ENCODE results near the gene CNPY3.
"Not testable (repeated sequence)": the region's sequence is repeated elsewhere in the genome, so short reads cannot be mapped to it uniquely, and the experiment has no call there.

CNPY3 gene

DNA sequence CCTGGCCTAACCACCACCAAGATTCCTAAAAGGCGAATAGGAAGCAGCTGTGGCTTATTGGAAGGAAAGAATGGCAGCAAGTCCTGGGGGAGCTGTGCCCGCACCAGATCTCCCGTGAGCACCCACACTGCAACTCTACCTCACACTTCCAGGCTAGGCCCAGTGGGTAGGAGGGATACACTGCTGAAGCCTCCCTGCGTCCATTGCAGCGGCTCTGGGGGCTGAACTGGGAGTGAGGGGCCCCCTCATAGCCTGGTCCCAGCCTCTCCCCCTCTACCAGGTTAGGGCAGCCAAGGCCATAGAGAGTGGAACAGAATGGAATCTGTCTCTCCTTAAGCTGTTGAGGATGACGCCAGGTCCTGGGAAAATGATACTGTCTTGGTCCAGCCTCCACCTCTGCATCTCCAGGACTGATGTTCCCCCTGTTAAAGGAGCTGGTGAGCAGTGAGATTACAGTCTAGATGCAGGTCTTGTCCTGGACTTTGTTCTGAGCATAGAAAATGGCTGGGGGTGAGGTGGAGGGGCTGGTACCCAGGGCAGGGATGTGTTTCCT, 11.3 kb downstream of the CNPY3 start:
- TF ChIP-seq POLR2AphosphoS5 (IDR thresholded peaks at IDR 0.05; ENCODE audit: low read depth, low read length) (peak; percentile 73), POLR2A (IDR thresholded peaks at IDR 0.05; ENCODE audit: low read depth, low read length) (no peak; the same call in none of the 2 replicates)
- DNase-seq (ENCODE audit: insufficient read length) = no peak
- FAIRE-seq = no peak

DNA sequence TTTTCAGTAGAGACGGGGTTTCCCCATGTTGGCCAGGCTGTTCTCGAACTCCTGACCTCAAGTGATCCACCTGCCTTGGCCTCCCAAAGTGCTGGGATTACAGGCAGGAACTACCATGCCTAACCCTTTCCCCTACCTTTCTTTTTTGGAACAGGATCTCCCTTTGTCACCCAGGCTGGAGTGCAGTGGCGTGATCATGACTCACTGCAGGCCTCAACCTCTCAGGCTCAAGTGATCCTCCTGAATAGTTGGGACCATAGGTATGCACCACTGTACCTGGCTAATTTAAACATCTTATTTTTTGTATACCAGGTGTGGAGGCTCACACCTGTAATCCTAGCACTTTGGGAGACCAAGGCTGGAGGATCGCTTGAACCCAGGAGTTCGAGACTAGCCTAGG, 12.1 kb downstream of the CNPY3 start:
- FAIRE-seq; DNase-seq (ENCODE audit: insufficient read length): not testable (repeated sequence)

DNA sequence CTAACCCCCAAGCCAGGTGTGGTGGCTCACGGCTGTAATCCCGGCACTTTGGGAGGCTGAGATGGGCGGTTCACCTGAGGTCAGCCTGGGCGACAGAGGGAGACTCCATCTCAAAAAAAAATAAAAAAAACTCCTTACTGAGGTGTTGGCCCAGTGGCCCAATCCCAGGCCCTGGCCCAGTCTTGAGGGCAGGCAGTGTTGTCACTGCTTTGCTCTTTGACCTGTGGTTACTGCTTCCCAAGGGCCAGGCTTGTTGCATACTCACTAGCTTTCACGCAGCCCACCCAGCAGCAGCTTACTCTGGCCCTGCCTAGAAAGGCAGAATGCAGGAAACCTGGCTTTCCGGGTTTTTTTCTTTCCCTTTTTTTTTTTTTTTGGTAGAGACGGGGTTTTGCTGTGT, 13.2 kb downstream of the CNPY3 start:
- TF ChIP-seq TAF1 (IDR thresholded peaks at IDR 0.05; ENCODE audit: borderline replicate concordance, low read depth, low read length) (no peak), POLR2A (IDR thresholded peaks at IDR 0.05; ENCODE audit: low read depth, low read length) (peak; percentile 50; the same call in 1 of the 2 replicates), POLR2AphosphoS5 (IDR thresholded peaks at IDR 0.05; ENCODE audit: low read depth, low read length) (no peak)
- no peak for DNase-seq (ENCODE audit: insufficient read length)
- no peak for FAIRE-seq

DNA sequence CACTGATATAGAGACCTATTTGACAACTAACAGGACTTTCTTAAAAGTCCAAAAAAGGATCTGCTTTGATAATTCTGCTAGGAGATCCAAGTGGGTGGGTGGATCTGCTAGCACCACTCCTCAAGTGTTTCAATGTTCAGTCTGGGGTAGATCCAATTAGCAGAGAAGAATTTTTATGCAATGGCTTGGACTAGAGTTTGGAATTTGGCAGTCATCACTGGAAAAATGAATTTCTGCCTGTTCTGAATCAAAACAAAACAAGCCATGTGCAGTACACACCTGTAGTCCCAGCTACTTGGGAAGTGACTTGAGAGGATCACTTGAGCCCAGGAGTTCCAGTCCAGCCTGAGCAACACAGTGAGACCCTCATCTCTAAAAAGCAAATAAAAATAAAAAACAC, 18.7 kb downstream of the CNPY3 start:
- no peak for TF ChIP-seq TAF1 (IDR thresholded peaks at IDR 0.05; ENCODE audit: borderline replicate concordance, low read depth, low read length)
- TF ChIP-seq POLR2A (IDR thresholded peaks at IDR 0.05; ENCODE audit: low read depth, low read length) = no peak
- TF ChIP-seq POLR2AphosphoS5 (IDR thresholded peaks at IDR 0.05; ENCODE audit: low read depth, low read length) = no peak
- no peak for DNase-seq (ENCODE audit: insufficient read length)
- peak; percentile 64 for FAIRE-seq

DNA sequence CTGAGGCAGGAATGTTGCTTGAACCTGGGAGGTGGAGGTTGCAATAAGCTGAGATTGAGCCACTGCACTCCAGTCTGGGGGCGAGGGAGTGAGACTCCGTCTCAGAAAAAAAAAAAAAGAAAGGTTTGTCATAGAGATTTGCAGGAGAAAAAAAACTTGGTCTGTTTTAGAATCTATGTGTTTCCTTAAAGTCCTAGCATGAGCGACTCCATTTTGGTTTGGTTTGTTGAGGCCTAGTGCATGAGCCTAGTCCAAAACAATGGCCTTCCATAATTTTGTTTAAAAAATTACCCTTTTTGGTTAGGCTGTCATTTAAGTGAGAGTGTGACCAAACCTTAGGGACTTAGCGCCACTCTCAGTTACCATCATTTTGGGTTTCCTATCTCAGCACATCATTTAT, 23.1 kb downstream of the CNPY3 start:
- FAIRE-seq (no peak), DNase-seq (ENCODE audit: insufficient read length) (no peak)
- TF ChIP-seq TAF1 (IDR thresholded peaks at IDR 0.05; ENCODE audit: borderline replicate concordance, low read depth, low read length) (no peak), POLR2AphosphoS5 (IDR thresholded peaks at IDR 0.05; ENCODE audit: low read depth, low read length) (no peak), POLR2A (IDR thresholded peaks at IDR 0.05; ENCODE audit: low read depth, low read length) (no peak)

DNA sequence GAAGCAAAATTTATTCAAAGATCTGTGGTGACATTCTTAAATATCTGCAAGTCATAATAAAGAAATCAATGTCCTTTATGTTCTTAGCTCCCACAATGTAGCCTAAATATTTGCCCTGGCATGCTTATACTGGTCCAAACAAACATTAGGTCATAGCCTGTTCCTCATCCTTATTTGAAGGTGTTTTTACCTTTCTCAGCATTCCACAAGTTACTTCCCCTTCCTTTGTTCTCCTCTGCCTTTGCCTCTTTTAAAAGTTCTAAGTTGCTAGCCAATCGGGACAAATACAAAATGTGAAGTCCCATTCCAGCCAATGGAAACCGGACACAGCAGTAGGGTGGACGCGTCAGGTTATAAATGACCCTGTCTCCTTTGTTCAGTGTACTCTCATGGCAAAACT, 25.1 kb downstream of the CNPY3 start:
- not testable (repeated sequence) for DNase-seq (ENCODE audit: insufficient read length); FAIRE-seq

DNA sequence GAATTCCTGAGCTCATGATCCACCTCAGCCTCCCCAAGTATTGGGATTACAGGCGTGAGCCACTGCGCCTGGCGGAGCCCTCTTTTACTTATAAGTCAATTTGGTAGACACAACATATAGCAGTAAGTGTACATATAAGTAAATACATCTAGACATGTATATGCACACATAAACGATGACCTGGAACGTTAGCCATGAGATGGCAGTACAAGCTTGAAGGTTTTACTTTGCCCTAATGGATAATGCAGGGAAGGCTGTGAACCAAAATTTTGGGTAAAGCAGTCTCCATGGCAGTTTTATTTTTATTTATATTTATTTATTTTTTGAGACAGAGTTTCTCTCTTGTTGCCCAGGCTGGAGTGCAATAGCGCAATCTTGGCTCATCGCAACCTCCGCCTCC, 28.8 kb downstream of the CNPY3 start:
- TF ChIP-seq POLR2AphosphoS5 (IDR thresholded peaks at IDR 0.05; ENCODE audit: low read depth, low read length) (no peak), POLR2A (IDR thresholded peaks at IDR 0.05; ENCODE audit: low read depth, low read length) (no peak), TAF1 (IDR thresholded peaks at IDR 0.05; ENCODE audit: borderline replicate concordance, low read depth, low read length) (no peak)
- DNase-seq (ENCODE audit: insufficient read length) (no peak), FAIRE-seq (no peak)

DNA sequence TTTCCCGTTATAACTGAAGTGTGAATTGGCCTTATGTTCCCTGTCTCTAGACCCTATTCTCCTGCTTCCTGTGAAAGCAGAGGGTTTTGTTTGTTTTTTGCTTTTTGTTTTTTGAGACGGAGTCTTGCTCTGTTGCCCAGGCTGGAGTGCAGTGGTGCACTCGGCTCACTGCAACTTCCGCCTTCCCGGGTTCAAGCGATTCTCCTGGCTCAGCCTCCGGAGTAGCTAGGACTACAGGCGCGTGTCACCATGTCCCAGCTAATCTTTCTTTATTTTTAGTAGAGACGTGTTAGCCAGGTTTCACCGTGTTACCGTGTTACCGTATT, 30.6 kb downstream of the CNPY3 start:
- DNase-seq (ENCODE audit: insufficient read length) (no peak), FAIRE-seq (no peak)
- no peak for TF ChIP-seq POLR2AphosphoS5 (IDR thresholded peaks at IDR 0.05; ENCODE audit: low read depth, low read length)
- no peak for TF ChIP-seq POLR2A (IDR thresholded peaks at IDR 0.05; ENCODE audit: low read depth, low read length)
- no peak for TF ChIP-seq TAF1 (IDR thresholded peaks at IDR 0.05; ENCODE audit: borderline replicate concordance, low read depth, low read length)

DNA sequence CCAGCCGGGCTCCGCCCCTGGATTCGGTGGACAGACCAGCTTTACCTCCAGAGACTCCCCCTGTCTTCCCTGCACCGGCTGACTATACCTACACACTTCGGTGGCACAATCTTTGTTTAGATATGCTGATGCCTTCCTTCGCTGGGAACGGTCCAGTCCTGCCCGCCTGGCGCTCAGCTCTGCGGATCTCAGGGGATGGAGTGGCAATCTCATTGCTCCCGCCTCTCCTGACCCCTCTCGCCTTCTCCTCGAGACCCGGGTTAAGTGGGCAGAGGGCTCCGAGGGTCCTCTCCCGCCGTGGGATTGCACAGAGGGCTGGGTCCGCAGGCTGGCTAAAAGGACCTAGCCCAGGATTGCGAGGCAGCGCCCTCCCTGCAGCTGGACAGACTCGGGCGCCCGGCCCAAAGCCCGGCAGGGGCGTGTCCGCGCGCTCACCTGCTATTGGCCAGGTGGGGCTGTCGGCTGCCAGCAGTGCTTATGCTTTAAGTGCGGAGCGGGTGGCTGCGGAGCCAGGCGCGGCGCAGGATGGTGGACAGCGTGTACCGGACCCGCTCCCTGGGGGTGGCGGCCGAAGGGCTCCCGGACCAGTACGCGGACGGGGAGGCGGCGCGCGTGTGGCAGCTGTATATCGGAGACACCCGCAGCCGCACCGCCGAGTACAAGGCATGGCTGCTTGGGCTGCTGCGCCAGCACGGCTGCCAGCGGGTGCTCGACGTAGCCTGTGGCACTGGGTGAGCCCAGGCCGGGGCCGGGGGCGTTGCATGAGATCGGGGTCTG, 31.2 kb downstream of the CNPY3 start, which contains the start of gene GNMT:
Gene GNMT, plus strand, starts transcription at position 512 of the 777 bp plus-strand sequence. Its CDS starts 14 bp downstream, at position 526.
- TF ChIP-seq TAF1 (IDR thresholded peaks at IDR 0.05; ENCODE audit: borderline replicate concordance, low read depth, low read length) (no peak), POLR2AphosphoS5 (IDR thresholded peaks at IDR 0.05; ENCODE audit: low read depth, low read length) (no peak), POLR2A (IDR thresholded peaks at IDR 0.05; ENCODE audit: low read depth, low read length) (no peak)
- FAIRE-seq (no peak), DNase-seq (ENCODE audit: insufficient read length) (peak; percentile 54)

DNA sequence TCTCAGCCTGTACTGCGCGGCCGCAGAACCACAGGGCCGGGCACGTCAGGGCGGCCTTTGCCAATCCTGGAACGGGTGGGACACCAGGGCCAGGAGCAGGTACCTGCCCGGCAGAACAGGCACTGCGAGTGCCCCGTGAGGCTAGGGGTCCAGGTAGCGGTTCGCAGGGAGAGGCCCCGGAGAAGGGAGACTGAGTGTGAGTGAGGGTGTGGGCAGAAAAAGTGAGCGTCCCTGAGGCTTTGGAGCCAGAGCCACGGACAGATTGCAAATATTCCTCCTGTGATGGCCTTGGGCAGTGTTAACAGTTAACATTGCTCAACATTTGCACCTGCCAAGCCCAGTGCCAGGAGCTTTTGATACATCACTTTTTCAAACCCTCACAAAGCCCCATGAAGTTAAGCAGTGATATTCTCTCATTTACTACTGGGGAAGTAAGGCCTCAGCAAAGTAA, 31.8 kb downstream of the CNPY3 start:
- TF ChIP-seq TAF1 (IDR thresholded peaks at IDR 0.05; ENCODE audit: borderline replicate concordance, low read depth, low read length) = no peak
- TF ChIP-seq POLR2AphosphoS5 (IDR thresholded peaks at IDR 0.05; ENCODE audit: low read depth, low read length) = no peak
- TF ChIP-seq POLR2A (IDR thresholded peaks at IDR 0.05; ENCODE audit: low read depth, low read length) = no peak
- FAIRE-seq (no peak), DNase-seq (ENCODE audit: insufficient read length) (no peak)

DNA sequence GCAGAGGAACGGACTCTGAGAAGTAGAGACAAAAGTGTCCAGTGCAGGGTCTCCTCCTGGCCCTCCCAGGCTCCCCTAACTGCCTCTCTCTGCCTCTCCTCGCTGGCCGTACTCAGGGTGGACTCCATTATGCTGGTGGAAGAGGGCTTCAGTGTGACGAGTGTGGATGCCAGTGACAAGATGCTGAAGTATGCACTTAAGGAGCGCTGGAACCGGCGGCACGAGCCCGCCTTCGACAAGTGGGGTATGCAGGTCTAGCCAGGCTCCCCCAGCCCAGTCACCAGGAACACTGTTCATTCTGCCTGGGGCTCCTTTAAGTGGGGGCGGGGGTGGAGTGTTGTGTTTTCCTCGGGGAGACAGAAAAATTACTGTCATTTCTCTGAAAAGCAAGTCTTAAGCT, 32.8 kb downstream of the CNPY3 start:
- DNase-seq (ENCODE audit: insufficient read length) (no peak), FAIRE-seq (no peak)
- TF ChIP-seq POLR2A (IDR thresholded peaks at IDR 0.05; ENCODE audit: low read depth, low read length) (no peak), POLR2AphosphoS5 (IDR thresholded peaks at IDR 0.05; ENCODE audit: low read depth, low read length) (no peak), TAF1 (IDR thresholded peaks at IDR 0.05; ENCODE audit: borderline replicate concordance, low read depth, low read length) (no peak)

DNA sequence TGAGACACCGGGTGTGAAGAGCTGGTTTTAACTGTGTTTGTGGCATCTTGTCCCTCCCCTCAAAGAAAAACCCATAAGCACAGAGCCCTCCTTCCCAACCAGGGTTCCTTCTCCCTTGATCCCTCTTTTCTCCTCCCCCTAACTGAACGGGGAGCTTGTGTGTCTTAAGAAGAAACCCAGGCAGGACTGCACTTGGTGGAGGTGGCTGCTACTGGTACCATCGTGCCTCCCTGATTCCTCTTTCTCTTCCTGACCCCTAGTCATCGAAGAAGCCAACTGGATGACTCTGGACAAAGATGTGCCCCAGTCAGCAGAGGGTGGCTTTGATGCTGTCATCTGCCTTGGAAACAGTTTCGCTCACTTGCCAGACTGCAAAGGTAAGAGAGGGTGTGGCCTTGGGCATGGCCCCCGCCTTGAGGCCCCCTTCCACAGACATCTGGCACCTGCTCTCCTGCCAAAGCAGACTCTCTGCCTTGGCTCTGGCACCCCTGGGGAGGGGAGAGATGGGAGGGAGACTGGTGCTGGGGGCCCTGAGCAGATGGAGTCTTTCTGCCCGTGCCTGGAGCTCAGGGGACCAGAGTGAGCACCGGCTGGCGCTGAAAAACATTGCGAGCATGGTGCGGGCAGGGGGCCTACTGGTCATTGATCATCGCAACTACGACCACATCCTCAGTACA, 33.4 kb downstream of the CNPY3 start:
- no peak for FAIRE-seq
- DNase-seq (ENCODE audit: insufficient read length) = no peak
- TF ChIP-seq TAF1 (IDR thresholded peaks at IDR 0.05; ENCODE audit: borderline replicate concordance, low read depth, low read length) (no peak), POLR2AphosphoS5 (IDR thresholded peaks at IDR 0.05; ENCODE audit: low read depth, low read length) (no peak), POLR2A (IDR thresholded peaks at IDR 0.05; ENCODE audit: low read depth, low read length) (no peak)
